Activated B cell treated with CpG ODN at 0.5 μM for 24 hours (primary cell): ENCODE data around the gene PDLIM5. TPM values are rescaled to one million over a fixed set of nuclear protein-coding genes. Genes with fewer than 3 reads are reported as not detected.

ENCODE experiments used
- ATAC-seq: fragments of 200-7000 bp; cut with Tn5 transposase; one replicate; pipeline ENCODE4 v1.10.0; 2021; ENCODE audit warnings: low read depth, mild to moderate bottlenecking, moderate library complexity
- CTCF ChIA-PET: fragments of 350-600 bp; sonication (Branson Sonifier 250); formaldehyde crosslinking; loops from one replicate; lab custom pipeline; 2021; ENCODE audit warnings: antibody characterized with exemption; lab: Charles Lee
- POLR2A ChIA-PET: fragments of 350-600 bp; sonication (Branson Sonifier 250); formaldehyde crosslinking; loops from one replicate; lab custom pipeline; 2021; ENCODE audit warnings: antibody characterized with exemption; lab: Charles Lee
- DNase-seq: peaks from one replicate; pipeline ENCODE4 v3.0.0; 2022
- H3K27ac Mint-ChIP-seq: one replicate; pipeline ENCODE4 v1.8.0; 2020; ENCODE audit warnings: mixed read lengths
- H3K27me3 Mint-ChIP-seq: one replicate; pipeline ENCODE4 v1.8.0; 2021; ENCODE audit warnings: mixed read lengths
- H3K36me3 Mint-ChIP-seq: one replicate; pipeline ENCODE4 v1.8.0; 2021; ENCODE audit warnings: low read depth, mixed read lengths
- H3K4me1 Mint-ChIP-seq: one replicate; pipeline ENCODE4 v1.8.0; 2021; ENCODE audit warnings: mixed read lengths
- H3K4me3 Mint-ChIP-seq: one replicate; pipeline ENCODE4 v1.8.0; 2020; ENCODE audit warnings: mild to moderate bottlenecking, mixed read lengths
- H3K9me3 Mint-ChIP-seq: one replicate; pipeline ENCODE4 v1.8.0; 2020; ENCODE audit warnings: mixed read lengths
- intact Hi-C: fragments of 100-400 bp; cut with micrococcal nuclease; formaldehyde crosslinking; loops from one replicate; pipeline ENCODE4 v1.15.1; 2024
- total RNA-seq: library from RNA; stranded (reverse); gene quantifications from 2 replicates; pipeline ENCODE4 v1.2.3, GENCODE V29; 2022
- TF ChIP-seq, protein P1 (sequence below): fragments of 200-600 bp; IDR thresholded peaks from one replicate; pipeline ENCODE4 v1.8.0; 2022; ENCODE audit warnings: antibody characterized with exemption, mild to moderate bottlenecking

The PDLIM5 gene
- total RNA-seq, 1 donor from 2014 or later: 36.5 TPM

DNA sequence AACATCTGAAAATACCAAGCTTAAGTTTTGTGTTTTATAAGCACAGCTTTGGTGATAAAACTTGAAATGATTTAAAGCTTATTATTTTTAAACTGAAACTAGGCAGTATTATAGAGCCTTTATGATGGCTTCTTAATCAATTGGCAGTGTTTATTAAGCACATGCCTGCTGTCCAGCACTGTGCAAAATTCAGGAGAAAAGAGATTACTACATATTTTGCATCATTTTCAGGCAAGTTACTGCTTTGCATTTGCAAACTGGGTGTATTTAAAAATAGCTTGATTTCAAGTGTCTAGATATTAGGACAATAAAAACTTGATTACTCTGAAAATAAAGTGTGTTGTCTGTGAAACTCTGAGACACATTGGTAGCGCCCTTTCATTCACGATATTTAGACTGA, 126.5 kb downstream of the PDLIM5 start:
- Mint-ChIP-seq H3K4me3 (no peak overlapping the region), H3K36me3 (peaks cover 11% of the 10 kb centered on the region), H3K27ac (no peak overlapping the region), H3K27me3 (no peaks in the 10 kb centered on the region), H3K4me1 (no peaks in the 10 kb centered on the region), H3K9me3 (no peaks in the 10 kb centered on the region)
- ChIA-PET POLR2A (no interaction called here), CTCF (no interaction called here)
- no peak for ATAC-seq
- intact Hi-C loops: no loop called here
- DNase-seq: no peak
- TF ChIP-seq, protein P1, sequence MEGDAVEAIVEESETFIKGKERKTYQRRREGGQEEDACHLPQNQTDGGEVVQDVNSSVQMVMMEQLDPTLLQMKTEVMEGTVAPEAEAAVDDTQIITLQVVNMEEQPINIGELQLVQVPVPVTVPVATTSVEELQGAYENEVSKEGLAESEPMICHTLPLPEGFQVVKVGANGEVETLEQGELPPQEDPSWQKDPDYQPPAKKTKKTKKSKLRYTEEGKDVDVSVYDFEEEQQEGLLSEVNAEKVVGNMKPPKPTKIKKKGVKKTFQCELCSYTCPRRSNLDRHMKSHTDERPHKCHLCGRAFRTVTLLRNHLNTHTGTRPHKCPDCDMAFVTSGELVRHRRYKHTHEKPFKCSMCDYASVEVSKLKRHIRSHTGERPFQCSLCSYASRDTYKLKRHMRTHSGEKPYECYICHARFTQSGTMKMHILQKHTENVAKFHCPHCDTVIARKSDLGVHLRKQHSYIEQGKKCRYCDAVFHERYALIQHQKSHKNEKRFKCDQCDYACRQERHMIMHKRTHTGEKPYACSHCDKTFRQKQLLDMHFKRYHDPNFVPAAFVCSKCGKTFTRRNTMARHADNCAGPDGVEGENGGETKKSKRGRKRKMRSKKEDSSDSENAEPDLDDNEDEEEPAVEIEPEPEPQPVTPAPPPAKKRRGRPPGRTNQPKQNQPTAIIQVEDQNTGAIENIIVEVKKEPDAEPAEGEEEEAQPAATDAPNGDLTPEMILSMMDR: no peak

DNA sequence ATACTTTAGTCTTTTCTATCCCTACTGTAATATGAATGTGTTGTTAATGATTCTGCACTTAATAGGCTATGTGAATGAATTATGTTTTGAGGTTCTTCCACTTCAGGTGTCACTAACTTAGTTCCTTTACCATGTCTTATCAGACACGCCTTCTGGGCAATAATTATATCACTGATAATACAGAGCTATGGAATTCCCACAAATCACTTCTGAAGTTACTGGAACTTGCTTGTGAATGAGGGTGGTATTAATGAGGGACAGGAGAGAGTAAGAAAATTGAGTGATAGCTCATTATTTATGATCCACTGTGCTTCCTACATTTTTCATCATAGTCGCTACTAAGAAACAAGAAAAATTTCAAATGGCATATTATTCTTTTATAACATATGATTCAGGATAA, 130.0 kb downstream of the PDLIM5 start:
- ChIA-PET POLR2A (no interaction called here), CTCF (no interaction called here)
- H3K4me3 Mint-ChIP-seq: no peak overlapping the region
- DNase-seq (no peak), ATAC-seq (no peak)
- H3K27ac Mint-ChIP-seq: no peak overlapping the region
- H3K36me3 Mint-ChIP-seq: peaks cover 14% of the 10 kb centered on the region
- H3K27me3 Mint-ChIP-seq: no peaks in the 10 kb centered on the region
- H3K4me1 Mint-ChIP-seq: no peaks in the 10 kb centered on the region
- intact Hi-C loops: no loop called here
- TF ChIP-seq, protein P1: no peak
- no peaks in the 10 kb centered on the region for H3K9me3 Mint-ChIP-seq

DNA sequence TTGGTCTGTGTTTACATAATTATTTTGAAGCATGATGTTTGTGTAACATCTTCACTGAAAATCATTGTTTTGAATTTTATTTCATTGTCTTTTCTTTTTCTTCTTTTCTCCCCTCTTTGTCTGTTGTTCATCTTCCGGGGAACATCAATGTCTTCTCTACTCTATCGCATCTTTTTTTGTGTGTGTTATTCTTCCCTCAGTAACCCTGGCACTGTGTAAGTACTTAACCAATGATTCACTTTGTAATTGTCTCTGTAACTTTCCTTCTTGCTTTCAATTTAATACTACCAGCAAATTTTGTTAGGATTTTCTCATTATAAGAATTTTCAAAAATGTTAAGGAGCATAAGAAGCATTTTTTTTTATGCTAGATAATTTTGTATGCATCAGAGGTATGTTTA, 130.8 kb downstream of the PDLIM5 start:
- H3K9me3 Mint-ChIP-seq: no peaks in the 10 kb centered on the region
- no peaks in the 10 kb centered on the region for H3K4me1 Mint-ChIP-seq
- H3K27me3 Mint-ChIP-seq: no peaks in the 10 kb centered on the region
- H3K36me3 Mint-ChIP-seq: peaks cover 16% of the 10 kb centered on the region
- no peak overlapping the region for H3K4me3 Mint-ChIP-seq
- intact Hi-C loops: no loop called here
- DNase-seq (no peak), ATAC-seq (no peak)
- H3K27ac Mint-ChIP-seq: no peak overlapping the region
- TF ChIP-seq, protein P1: no peak
- ChIA-PET POLR2A (no interaction called here), CTCF (no interaction called here)

DNA sequence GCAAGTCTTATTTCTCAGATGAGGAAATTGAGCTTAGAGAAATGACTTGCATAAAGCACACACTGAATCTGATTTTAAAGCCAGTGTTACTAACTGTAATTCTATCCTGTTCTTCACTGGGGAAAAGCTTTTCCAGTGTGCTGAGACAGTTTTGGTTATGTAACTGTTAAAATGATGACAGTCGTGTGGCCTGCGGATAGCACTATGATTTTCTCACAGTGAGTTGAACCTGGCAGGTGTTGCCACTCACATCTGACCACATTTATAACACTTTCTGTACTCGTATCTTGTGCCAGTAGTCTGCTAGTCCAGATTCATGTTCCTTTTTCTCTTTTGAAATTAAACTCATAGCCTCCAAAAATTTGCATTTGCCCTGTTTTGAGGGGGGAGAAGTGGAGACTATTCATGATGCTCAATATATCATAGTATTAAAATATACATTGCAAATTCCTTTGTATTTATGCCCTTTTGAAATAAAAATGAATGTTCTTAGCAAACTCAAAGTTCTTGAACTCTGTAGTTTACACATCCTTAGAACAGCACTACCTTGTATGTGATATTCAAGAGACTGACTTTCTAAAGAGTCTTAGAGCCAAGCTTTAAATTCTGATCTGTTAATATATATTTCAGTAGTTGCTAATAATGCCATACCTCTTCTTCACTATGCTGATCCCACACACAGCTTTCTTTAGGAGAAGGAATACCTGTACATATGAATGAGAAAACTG, 132.3 kb downstream of the PDLIM5 start:
- intact Hi-C loops: no loop called here
- Mint-ChIP-seq H3K27ac (no peak overlapping the region), H3K4me1 (no peaks in the 10 kb centered on the region), H3K36me3 (peaks cover 19% of the 10 kb centered on the region), H3K4me3 (no peak overlapping the region), H3K9me3 (no peaks in the 10 kb centered on the region), H3K27me3 (no peaks in the 10 kb centered on the region)
- ChIA-PET CTCF (no interaction called here), POLR2A (no interaction called here)
- DNase-seq (no peak), ATAC-seq (no peak)
- TF ChIP-seq, protein P1: no peak

DNA sequence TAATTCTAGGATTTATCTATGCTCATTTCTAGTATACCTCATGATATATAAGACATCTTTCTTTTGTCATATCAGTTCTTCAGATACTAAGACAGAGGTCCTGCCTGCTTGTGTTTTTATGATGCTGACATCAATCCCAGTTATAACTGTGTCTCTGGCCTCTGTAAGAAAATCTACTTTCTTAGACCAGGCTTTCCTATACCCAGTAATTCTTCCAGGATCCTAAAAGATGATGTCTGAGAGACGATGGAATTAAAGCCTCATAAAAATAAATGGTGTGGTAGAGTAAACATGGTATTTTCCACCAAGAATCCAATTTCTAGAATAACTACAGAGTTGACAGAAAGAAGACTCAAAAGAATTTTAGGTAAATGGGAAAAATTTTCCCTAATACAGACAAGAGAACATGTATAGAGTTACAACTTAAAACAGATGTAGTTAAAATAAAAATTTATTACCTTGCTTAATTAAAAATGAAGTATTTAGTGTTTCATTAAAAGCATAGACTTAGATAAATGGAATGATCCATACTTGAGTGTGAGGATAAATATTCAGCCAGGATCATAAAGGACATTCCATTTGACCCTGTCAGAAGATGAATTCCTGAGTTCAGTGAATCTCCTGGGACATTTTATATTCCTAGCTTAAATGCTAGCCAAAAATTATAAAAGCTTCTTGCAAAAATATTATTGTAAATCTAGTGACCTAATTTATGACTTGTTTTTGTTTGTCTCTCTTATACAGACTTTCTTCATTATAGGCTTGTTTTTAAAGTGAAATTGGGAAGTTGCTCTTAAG, 137.4 kb downstream of the PDLIM5 start:
- Mint-ChIP-seq H3K27me3 (no peaks in the 10 kb centered on the region), H3K4me1 (no peaks in the 10 kb centered on the region), H3K4me3 (no peak overlapping the region), H3K27ac (no peak overlapping the region), H3K36me3 (peaks cover 32% of the 10 kb centered on the region), H3K9me3 (no peaks in the 10 kb centered on the region)
- ATAC-seq: no peak
- intact Hi-C loops: no loop called here
- TF ChIP-seq, protein P1: no peak
- no peak for DNase-seq
- CTCF ChIA-PET: no interaction called here
- POLR2A ChIA-PET: no interaction called here
